K562 (cell line): ENCODE measurements around the gene EFHD2. TPM values are rescaled to one million over a fixed set of nuclear protein-coding genes. Genes with fewer than 3 reads are reported as not detected.
A peak's percentile ranks its signal among the peaks of the same experiment; 100 is the strongest.

ENCODE experiments used
- ATF7 ChIP-seq: fragments of 450-650 bp; IDR thresholded peaks from 2 replicates; pipeline ENCODE4 v1.7.1; 2014; ENCODE audit warnings: mild to moderate bottlenecking, moderate library complexity
- BDP1 ChIP-seq: IDR thresholded peaks from 3 replicates; pipeline ENCODE4 v1.6.1; 2011; ENCODE audit not compliant: insufficient read length, insufficient read depth
- BMI1 ChIP-seq: fragments of 150-350 bp; IDR thresholded peaks from 2 replicates; pipeline ENCODE4 v1.6.1; 2014; ENCODE audit warnings: low read length
- BRD9 ChIP-seq: fragments of 450-650 bp; IDR thresholded peaks from 2 replicates; pipeline ENCODE4 v1.6.1; 2018; ENCODE audit warnings: low read depth; ENCODE audit not compliant: partially characterized antibody
- CBFA2T3 ChIP-seq: fragments of 450-650 bp; IDR thresholded peaks from 2 replicates; pipeline ENCODE4 v1.6.1; 2017
- CBX1 ChIP-seq: sonication (generic); IDR thresholded peaks from 2 replicates; pipeline ENCODE4 v1.6.1; 2016; ENCODE audit warnings: antibody characterized with exemption, low read depth, mild to moderate bottlenecking
- CBX3 ChIP-seq, 2 experiments: IDR thresholded peaks; 1 replicate in 1 of 2; 2 replicates in 1 of 2; pipeline ENCODE4 v1.6.1; 2012; ENCODE audit warnings: inconsistent platforms in 2 of 2, low read length in 2 of 2, borderline replicate concordance in 1 of 2, control low read depth in 1 of 2
- CSDE1 ChIP-seq, 2 experiments: fragments of 450-650 bp; IDR thresholded peaks; 2 replicates each; pipeline ENCODE4 v1.6.1; 2016; ENCODE audit warnings: mild to moderate bottlenecking in 1 of 2
- DIDO1 ChIP-seq: fragments of 450-650 bp; IDR thresholded peaks from 2 replicates; pipeline ENCODE4 v1.6.1; 2016; ENCODE audit warnings: low read depth, missing biosample characterization, missing genetic modification characterization
- DLX4 ChIP-seq: fragments of 250-450 bp; sonication (Bioruptor Pico); IDR thresholded peaks from 2 replicates; pipeline ENCODE4 v1.6.1; 2021; ENCODE audit warnings: mild to moderate bottlenecking
- E2F1 ChIP-seq: sonication (generic); formaldehyde crosslinking; IDR thresholded peaks from 2 replicates; pipeline ENCODE4 v1.8.1; 2023; ENCODE audit warnings: mild to moderate bottlenecking, missing genetic modification reagents, moderate library complexity
- GABPA ChIP-seq: fragments of 200-800 bp; sonication (Bioruptor generic); conservative IDR thresholded peaks from 2 replicates; pipeline ENCODE4 v1.6.1; 2016; ENCODE audit warnings: low read depth, missing genetic modification characterization, missing compliant biosample characterization
- HDAC2 ChIP-seq: fragments of 450-650 bp; IDR thresholded peaks from 2 replicates; pipeline ENCODE4 v1.6.1; 2016; ENCODE audit warnings: mild to moderate bottlenecking
- IRF2 ChIP-seq: sonication (generic); formaldehyde crosslinking; IDR thresholded peaks from 2 replicates; pipeline ENCODE4 v1.8.1; 2022; ENCODE audit warnings: mild to moderate bottlenecking, missing genetic modification reagents
- KAT8 ChIP-seq: fragments of 450-650 bp; IDR thresholded peaks from 2 replicates; pipeline ENCODE4 v1.6.1; 2016; ENCODE audit warnings: low read depth, mild to moderate bottlenecking
- NFYB ChIP-seq: IDR thresholded peaks from 2 replicates; pipeline ENCODE4 v1.6.1; 2011; ENCODE audit warnings: mild to moderate bottlenecking, moderate library complexity; ENCODE audit not compliant: insufficient read length; ENCODE audit errors: extremely low read depth
- NONO ChIP-seq, 2 experiments: fragments of 200-400 bp in 1 of 2; fragments of 450-650 bp in 1 of 2; formaldehyde crosslinking in 1 of 2; IDR thresholded peaks; 2 replicates each; pipeline ENCODE4 v1.6.1; 2017; ENCODE audit warnings: low read depth in 2 of 2, mild to moderate bottlenecking in 2 of 2, moderate library complexity in 2 of 2, low read length in 1 of 2
- PHF21A ChIP-seq: fragments of 450-650 bp; IDR thresholded peaks from 2 replicates; pipeline ENCODE4 v1.6.1; 2017; ENCODE audit warnings: low read depth, borderline replicate concordance
- PHF8 ChIP-seq: fragments of 200-600 bp; sonication (generic); IDR thresholded peaks from 2 replicates; pipeline ENCODE4 v1.6.1; 2012; ENCODE audit warnings: mixed run types, mild to moderate bottlenecking, inconsistent platforms, low read length, moderate library complexity, borderline replicate concordance
- PML ChIP-seq: IDR thresholded peaks from 2 replicates; pipeline ENCODE4 v1.6.1; 2012; ENCODE audit warnings: low read length, inconsistent platforms
- RCOR1 ChIP-seq, 2 experiments: IDR thresholded peaks; 2 replicates each; pipeline ENCODE4 v1.6.1; 2012; ENCODE audit warnings: low read depth in 2 of 2, low read length in 2 of 2, borderline replicate concordance in 1 of 2, improper control_type of control experiment in 1 of 2
- SFPQ ChIP-seq: fragments of 200-400 bp; formaldehyde crosslinking; IDR thresholded peaks from 2 replicates; pipeline ENCODE4 v1.6.1; 2017; ENCODE audit warnings: mild to moderate bottlenecking, low read depth, low read length, moderate library complexity
- SP2 ChIP-seq: IDR thresholded peaks from 2 replicates; pipeline ENCODE4 v1.6.1; 2011; ENCODE audit warnings: mild to moderate bottlenecking, low read depth, low read length, moderate library complexity; ENCODE audit not compliant: poor library complexity, severe bottlenecking; ENCODE audit errors: extremely low read depth
- ZBTB7A ChIP-seq: IDR thresholded peaks from 2 replicates; pipeline ENCODE4 v1.6.1; 2011; ENCODE audit warnings: low read depth, mild to moderate bottlenecking, low read length, moderate library complexity, borderline replicate concordance; ENCODE audit not compliant: control insufficient read depth
- ZC3H8 ChIP-seq: fragments of 450-650 bp; IDR thresholded peaks from 2 replicates; pipeline ENCODE4 v1.6.1; 2017
- ZKSCAN8 ChIP-seq: fragments of 200-800 bp; sonication (Bioruptor generic); IDR thresholded peaks from 2 replicates; pipeline ENCODE4 v1.6.1; 2016; ENCODE audit warnings: missing genetic modification characterization, missing compliant biosample characterization
- ZNF699 ChIP-seq: fragments of 250-450 bp; sonication (Bioruptor Pico); IDR thresholded peaks from 2 replicates; pipeline ENCODE4 v1.8.0; 2021; ENCODE audit warnings: mild to moderate bottlenecking, moderate library complexity; ENCODE audit not compliant: insufficient replicate concordance
- ZNF77 ChIP-seq: fragments of 250-450 bp; sonication (Bioruptor Pico); IDR thresholded peaks from 2 replicates; pipeline ENCODE4 v1.5.0; 2020
- polyA plus RNA-seq, 8 experiments: library from polyadenylated mRNA; depleted of rRNA in 4 of 8; stranded (reverse) in 5 of 8; unstranded in 3 of 8; fragments of >200 nt; fragmentation: Nextera tagmentation in 2 of 8; fragmentation: Illumina TruSeq in 1 of 8; extraction: Ambion mirVana in 2 of 8; extraction: Trizol in 1 of 8; gene quantifications; 2 replicates each; pipeline versions ENCODE4 v1.2.1 to v1.2.3, GENCODE V29; 2011 to 2014; ENCODE audit warnings: inconsistent platforms in 1 of 8, missing spikeins in 1 of 8
- total RNA-seq, 7 experiments: library from RNA; depleted of rRNA in 6 of 7; stranded (reverse); fragments of >200 nt in 6 of 7; fragmentation: Illumina TruSeq in 2 of 7; extraction: Trizol in 2 of 7; gene quantifications; 2 replicates each; pipeline versions ENCODE4 v1.2.1 to v1.2.3, GENCODE V29; 2011 to 2021; ENCODE audit warnings: low replicate concordance in 1 of 7

Gene EFHD2
- total and polyA plus RNA-seq, 9 of the 15 experiments (the other 6 are each of a cell fraction or from before 2014, with no cell fraction given) = 1.7 to 73.5 (median 25.2) TPM

GRCh38 chr1:15423355-15424077 lies 13.8 kb downstream of the EFHD2 start (continued):
- TF ChIP-seq PHF8 (no peak), CBX3 (IDR thresholded peaks at IDR 0.05; ENCODE audit: borderline replicate concordance in 1 of 2, low read length in 2 of 2) (peak in 1 of 2 experiments; percentile 33; a peak in 1 of 3 replicates), BMI1 (no peak), DIDO1 (tag) (no peak), ZNF699 (CRISPR knock-in tag) (no peak), NONO (IDR thresholded peaks at IDR 0.05; ENCODE audit: low read depth in 2 of 2, low read length in 1 of 2) (no peak), E2F1 (CRISPR knock-in tag) (no peak), ZC3H8 (no peak), GABPA (tag) (no peak), SFPQ (no peak), SP2 (no peak), BRD9 (peak; percentile 53), ZBTB7A (no peak), NFYB (no peak), CBFA2T3 (no peak), PML (no peak), ATF7 (no peak), RCOR1 (IDR thresholded peaks at IDR 0.05; ENCODE audit: borderline replicate concordance in 1 of 2, low read depth in 2 of 2, low read length in 2 of 2) (peak; percentile 26 to 78; a peak in 2 of 4 replicates), BDP1 (no peak), IRF2 (no peak), HDAC2 (peak; percentile 89), DLX4 (no peak), PHF21A (no peak), CSDE1 (IDR thresholded peaks at IDR 0.05) (no peak), CBX1 (peak; percentile 76), ZNF77 (CRISPR knock-in tag) (no peak), ZKSCAN8 (CRISPR knock-in tag) (no peak), KAT8 (no peak)
